ENCODE measurements around the gene ZNF382. TPM values are rescaled to one million over a fixed set of nuclear protein-coding genes. Genes with fewer than 3 reads are reported as not detected.
A peak's percentile ranks its signal among the peaks of the same experiment; 100 is the strongest.
"Not testable (repeated sequence)": the region's sequence is repeated elsewhere in the genome, so short reads cannot be mapped to it uniquely, and the experiment has no call there.

The ZNF382 gene
- total RNA-seq (2014; rRNA removed; shearing (Covaris generic)) = 13.3 and 16.5 TPM in 2 replicates

DNA sequence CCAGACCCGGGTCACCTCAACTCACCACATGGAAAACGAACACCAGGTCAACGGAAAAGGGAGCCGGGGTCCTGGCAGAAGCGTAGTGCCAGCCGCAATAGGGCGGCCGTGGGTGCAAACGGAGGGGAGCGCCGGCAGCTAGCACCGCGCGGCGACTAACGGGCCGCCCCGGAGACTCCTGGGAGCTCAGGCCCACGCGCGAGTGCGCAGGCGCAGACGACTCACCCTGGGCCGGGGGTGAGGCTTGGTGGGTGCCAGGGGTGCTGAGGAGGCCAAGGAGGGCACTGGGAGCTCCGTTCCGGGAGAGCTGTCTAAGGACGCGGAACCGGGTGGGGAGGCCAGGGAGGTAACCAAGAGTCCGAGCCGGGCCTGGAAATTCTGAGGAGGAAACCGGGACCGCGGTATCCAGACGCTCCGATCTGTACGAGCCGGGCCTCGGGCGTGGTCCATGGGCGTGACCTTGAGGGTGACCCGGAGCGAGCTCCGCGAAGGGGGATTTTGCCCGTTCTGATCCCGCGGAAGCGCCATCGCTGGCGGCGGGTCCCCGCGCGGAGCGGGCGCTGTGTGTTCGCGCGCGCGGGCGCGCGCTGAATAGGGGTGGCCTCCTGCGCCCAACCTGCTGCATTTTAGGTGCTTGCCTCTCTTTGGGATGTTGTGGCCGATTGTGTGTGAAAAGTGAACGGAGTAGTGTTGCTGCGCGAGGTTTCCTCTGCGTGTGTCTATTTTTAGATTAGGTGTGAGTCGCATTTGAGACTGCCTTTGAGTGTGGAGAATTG is at the start of gene ZNF382:
Gene ZNF382 (plus strand): TSS at position 213 of the 776 bp plus-strand sequence. CDS start 4,602 bp downstream, outside the sequence.
- H3K4me1 ChIP-seq = no peaks in the 10 kb centered on the region
- DNase-seq = peak; percentile 86 to 87
- peak within 1 kb of the TSS; percentile 56 for H3K27ac ChIP-seq

DNA sequence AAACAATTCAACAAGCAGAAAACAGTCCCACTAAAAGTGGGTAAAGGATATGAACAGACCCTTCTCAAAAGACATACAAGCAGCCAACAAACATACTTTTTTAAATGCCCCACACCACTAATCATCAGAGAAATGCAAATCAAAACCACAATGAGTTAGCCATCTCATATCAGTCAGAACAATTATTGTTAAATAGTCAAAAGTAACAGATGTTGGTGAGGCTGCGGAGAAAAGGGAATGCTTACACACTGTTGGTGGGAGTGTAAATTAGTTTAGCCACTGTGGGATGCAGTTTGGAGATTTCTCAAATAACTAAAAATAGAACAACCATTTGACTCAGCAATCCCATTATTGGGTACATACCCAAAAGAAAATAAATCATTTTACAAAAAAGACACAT is 40.7 kb upstream of the ZNF382 start:
- H3K9me3 ChIP-seq (replicated peaks) = peaks cover 42% of the 10 kb centered on the region

More for the DNA sequence above, at the start of gene ZNF382:
- Histone ChIP-seq H3K36me3 (peaks cover 8% of the 10 kb centered on the region), H3K9me3 (replicated peaks) (peaks cover 2% of the 10 kb centered on the region; the same call in 1 of the 2 replicates), H3K27me3 (no peaks in the 10 kb centered on the region), H3K4me3 (peak within 1 kb of the TSS; percentile 71)

DNA sequence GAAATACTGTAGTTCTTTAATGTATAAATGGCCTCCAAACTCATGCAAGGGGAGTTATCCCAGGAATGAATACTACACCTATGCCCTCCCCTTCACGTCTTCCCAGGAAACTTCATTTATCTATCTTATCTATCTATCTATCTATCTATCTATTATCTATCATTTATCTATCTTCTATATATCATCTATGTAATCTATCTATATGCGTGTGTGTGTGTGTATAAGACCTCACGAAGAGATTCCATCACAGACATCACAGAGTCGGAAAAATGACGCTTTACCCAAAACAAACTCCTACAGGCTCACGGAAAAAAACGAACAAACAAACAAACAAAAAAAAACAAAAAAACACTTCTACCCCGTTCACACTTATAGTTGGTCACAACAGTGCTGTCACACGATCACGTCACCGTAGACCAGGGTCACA is 32.5 kb upstream of the ZNF382 start:
- DNase-seq = no peak
- Histone ChIP-seq H3K27me3 (no peaks in the 10 kb centered on the region), H3K27ac (peak overlapping the region; percentile 80), H3K9me3 (replicated peaks) (peaks cover 14% of the 10 kb centered on the region), H3K4me1 (no peaks in the 10 kb centered on the region), H3K36me3 (peaks cover 55% of the 10 kb centered on the region), H3K4me3 (peak overlapping the region; percentile 87)

More for the DNA sequence above, 40.7 kb upstream of the ZNF382 start:
- Histone ChIP-seq H3K36me3 (peaks cover 55% of the 10 kb centered on the region), H3K4me3 (no peak overlapping the region), H3K27ac (no peak overlapping the region), H3K4me1 (no peaks in the 10 kb centered on the region), H3K27me3 (no peaks in the 10 kb centered on the region)
- no peak for DNase-seq

DNA sequence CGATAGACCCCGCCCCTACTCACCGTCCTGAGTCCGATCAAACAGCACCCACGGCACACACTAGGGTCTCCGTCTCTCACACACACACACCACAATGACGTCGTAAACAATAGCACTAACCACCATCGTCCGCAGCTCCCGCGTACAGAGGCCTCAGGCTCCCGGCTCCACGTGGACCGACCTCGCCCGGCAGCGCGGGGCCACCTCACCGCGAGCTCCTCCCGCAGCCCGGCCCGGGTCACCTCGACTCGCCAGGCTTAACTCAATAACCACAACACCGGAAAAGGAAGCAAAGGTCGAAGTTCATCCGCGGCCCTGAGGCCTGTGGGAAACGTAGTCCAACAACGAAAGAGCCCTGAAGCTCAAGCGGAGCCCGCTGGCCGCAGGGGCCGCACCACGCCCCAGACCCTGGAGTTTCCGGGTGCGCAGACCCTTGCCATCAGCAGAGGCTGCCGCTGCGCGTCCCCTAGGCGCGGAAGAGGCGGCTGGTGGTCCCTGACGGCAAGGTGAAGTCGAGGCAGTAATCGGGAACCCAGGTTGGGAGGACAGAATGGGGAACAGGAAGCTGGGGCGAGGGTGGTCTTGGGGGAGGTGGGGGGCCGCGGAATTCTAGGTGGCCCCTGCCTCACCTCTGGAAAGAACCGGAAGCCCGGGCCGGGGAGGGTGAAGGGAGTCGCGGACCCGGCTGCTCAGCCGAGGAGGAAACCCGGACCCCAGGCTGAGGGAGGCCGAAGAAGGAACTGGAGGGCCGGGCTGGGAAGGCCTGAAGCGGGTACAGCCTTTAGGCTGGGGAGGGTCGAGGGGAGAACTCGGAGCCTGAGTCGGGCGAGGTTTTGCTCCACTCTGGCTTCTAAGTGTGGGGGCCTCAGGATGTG is 31.9 kb upstream of the ZNF382 start, which contains the start of gene ZNF529:
Gene ZNF529 (minus strand): TSS at position 273 of the 875 bp plus-strand sequence. CDS start 946 bp downstream, outside the sequence.
- Histone ChIP-seq H3K27me3 (no peaks in the 10 kb centered on the region), H3K9me3 (replicated peaks) (peaks cover 12% of the 10 kb centered on the region; the same call in 1 of the 2 replicates), H3K4me1 (no peaks in the 10 kb centered on the region)

DNA sequence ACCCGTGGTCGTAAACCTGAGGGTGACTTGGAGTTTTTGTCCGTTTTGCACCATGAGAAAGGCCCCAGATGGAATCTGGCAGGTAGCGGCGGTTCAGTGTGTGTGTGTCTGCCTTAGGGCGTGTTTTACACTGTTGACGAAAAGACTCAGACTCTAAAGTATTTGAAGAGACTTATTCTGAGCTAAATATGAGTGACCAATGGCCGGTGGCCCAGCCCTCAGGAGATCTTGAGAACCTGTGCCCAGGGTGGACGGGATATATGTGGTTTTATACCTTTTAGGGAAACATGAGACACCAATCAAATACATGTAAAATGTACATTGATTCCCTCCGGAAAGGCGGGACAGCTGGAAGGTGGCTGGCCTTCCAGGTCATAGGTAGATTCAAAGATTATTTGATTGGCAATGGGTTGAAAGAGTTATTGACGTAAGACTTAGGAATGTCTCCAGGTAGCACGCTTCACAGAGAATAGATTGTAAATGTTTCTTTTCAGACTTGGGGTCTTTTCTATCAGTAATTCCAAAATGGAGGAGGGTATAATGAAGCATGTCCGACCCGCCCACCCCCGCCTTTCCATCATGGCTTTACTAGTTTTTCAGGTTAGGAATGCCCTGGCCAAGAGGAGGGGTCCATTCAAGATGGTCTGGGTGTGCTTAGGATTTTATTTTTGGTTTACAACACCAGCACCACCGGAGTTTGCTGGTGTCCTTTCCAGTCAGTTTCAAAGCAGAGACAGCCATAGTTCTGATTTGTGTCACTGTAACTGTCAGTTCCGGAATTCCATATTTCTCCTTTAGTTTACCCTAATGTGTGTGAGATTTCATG is 31.0 kb upstream of the ZNF382 start:
- peak; percentile 8 to 20 for DNase-seq
- H3K27ac ChIP-seq = peak overlapping the region; percentile 80
- H3K9me3 ChIP-seq (replicated peaks) = peaks cover 10% of the 10 kb centered on the region
- H3K4me1 ChIP-seq = no peaks in the 10 kb centered on the region
- H3K4me3 ChIP-seq = peak overlapping the region; percentile 87
- H3K36me3 ChIP-seq = peaks cover 53% of the 10 kb centered on the region
- H3K27me3 ChIP-seq = no peaks in the 10 kb centered on the region

More for the DNA sequence above, 31.9 kb upstream of the ZNF382 start, which contains the start of gene ZNF529:
- Histone ChIP-seq H3K4me3 (peak within 1 kb of the TSS; percentile 87), H3K27ac (peak within 1 kb of the TSS; percentile 80), H3K36me3 (peaks cover 51% of the 10 kb centered on the region)
- peak; percentile 94 to 96 for DNase-seq

DNA sequence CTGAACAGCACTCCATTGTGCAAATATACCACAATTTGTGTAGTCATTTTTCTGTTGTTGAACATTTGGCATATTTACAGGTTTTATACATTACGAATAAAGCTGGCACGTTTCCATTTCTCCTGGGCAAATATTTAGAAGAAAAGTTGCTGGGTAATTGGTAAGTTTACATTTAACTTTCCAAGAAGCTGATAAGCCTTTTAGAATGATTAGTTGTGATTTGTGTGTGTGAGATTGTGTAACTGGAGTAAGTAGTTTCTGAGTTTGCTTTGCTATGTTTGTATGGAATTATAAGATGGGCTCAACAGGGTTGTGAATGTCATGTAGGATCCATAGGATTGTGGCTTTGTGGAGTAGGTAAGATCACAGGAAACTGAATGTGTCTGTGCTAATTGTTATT is 30.4 kb upstream of the ZNF382 start:
- Histone ChIP-seq H3K4me3 (peak overlapping the region; percentile 87), H3K27me3 (no peaks in the 10 kb centered on the region), H3K36me3 (peaks cover 55% of the 10 kb centered on the region), H3K9me3 (replicated peaks) (peaks cover 16% of the 10 kb centered on the region), H3K4me1 (no peaks in the 10 kb centered on the region), H3K27ac (peak overlapping the region; percentile 80; the same call in 1 of the 2 replicates)
- DNase-seq = no peak

DNA sequence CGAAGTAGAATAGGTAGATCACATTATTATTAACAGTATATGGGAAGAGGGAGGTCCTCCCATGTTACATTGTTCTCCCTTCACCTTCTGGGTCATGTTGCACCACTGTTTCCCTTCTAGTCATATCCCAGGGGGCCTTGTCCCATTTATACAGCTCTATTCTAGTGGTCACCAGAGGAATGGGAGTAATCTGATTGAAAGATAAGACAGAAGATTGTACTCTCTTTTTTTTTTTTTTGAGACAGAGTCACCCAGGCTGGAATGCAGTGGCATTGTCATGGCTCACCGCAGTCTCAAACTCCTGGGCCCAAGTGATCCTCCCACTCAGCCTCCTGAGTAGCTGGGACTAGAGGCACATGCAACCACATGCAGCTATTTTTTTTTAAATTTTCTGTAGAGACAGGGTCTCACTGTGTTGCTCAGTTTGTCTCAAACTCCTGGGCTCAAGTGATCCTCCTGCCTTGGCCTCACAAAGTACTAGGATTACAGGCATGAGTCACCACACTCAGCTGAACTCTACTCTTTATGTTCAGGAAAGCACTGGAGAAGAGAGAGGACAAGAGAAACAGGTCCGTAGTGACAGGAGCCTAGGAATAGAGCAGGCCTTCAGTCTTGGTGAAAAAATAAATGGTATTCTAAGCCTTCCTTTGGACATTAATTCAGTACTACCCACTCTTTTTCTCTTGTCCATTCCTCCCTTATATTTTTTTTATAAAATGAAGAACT is 27.7 kb upstream of the ZNF382 start:
- Histone ChIP-seq H3K9me3 (replicated peaks) (peaks cover 12% of the 10 kb centered on the region), H3K36me3 (peaks cover 65% of the 10 kb centered on the region)
- DNase-seq = no peak

DNA sequence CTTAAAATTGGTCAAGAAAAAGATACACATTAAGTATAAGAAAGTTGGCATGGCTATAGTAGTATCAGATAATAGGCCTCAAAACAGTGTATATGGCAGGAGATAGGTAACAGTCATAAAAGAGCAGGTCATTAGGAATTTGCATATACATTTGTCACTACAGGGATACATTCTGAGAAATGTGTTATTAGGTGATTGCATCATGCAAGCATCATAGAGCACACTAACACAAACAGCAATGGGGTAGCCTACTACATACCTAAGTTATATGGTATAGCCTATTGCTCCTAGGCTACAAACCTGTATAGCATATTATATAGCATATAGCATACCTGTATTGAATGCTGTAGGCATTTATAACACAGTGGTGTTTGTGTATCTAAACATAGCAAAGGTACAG is 25.9 kb upstream of the ZNF382 start:
- H3K4me1 ChIP-seq = no peaks in the 10 kb centered on the region
- no peaks in the 10 kb centered on the region for H3K27me3 ChIP-seq
- H3K27ac ChIP-seq = no peak overlapping the region
- H3K4me3 ChIP-seq = no peak overlapping the region
- peaks cover 69% of the 10 kb centered on the region for H3K36me3 ChIP-seq
- no peak for DNase-seq
- peaks cover 12% of the 10 kb centered on the region for H3K9me3 ChIP-seq (replicated peaks)

More for the DNA sequence above, 27.7 kb upstream of the ZNF382 start:
- Histone ChIP-seq H3K4me1 (no peaks in the 10 kb centered on the region), H3K27ac (no peak overlapping the region), H3K4me3 (no peak overlapping the region), H3K27me3 (no peaks in the 10 kb centered on the region)

DNA sequence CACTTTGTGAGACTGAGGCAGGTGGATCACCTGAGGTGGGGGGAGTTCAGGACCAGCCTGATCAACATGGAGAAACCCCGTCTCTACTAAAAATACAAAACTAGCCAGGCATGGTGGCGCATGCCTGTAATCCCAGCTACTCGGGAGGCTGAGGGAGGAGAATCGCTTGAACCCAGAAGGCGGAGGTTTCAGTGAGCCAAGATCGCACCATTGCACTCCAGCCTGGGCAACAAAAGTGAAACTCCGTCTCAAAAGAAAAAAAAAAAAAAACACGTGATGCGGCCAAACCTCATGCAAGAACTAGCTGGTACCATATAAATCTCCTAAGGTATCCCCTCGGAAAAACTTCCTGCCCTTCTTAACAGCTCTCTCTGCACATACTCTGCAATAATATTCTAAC is 2.4 kb upstream of the ZNF382 start:
- not testable (repeated sequence) for DNase-seq; H3K27me3 ChIP-seq; H3K9me3 ChIP-seq (replicated peaks); H3K36me3 ChIP-seq; H3K4me1 ChIP-seq; H3K27ac ChIP-seq; H3K4me3 ChIP-seq

DNA sequence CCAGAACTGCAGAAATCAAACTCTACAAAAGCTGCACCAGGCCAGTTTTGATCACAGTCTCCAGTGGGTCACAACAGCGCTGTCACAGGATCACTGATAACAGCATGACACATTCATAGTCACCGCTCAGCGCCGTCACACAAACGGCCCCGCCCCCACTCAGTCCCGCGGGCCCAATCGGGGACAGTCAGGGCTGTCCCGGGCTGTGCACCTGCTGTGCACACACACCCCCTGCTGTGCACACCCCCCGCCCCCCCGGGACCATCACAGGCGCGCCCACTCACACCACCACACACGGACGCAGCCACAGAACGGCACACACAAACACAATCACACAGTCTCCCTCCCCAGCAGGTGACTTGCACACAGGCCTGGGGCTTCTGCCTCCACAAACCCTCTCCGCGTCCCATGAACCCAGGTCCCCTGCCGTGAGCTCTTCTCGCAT is 435 bp upstream of the ZNF382 start:
- DNase-seq = peak; percentile 53 to 65
- Histone ChIP-seq H3K4me1 (no peaks in the 10 kb centered on the region), H3K36me3 (peaks cover 3% of the 10 kb centered on the region), H3K27ac (peak overlapping the region; percentile 56), H3K4me3 (peak overlapping the region; percentile 71), H3K27me3 (no peaks in the 10 kb centered on the region), H3K9me3 (replicated peaks) (peaks cover 2% of the 10 kb centered on the region; the same call in 1 of the 2 replicates)

DNA sequence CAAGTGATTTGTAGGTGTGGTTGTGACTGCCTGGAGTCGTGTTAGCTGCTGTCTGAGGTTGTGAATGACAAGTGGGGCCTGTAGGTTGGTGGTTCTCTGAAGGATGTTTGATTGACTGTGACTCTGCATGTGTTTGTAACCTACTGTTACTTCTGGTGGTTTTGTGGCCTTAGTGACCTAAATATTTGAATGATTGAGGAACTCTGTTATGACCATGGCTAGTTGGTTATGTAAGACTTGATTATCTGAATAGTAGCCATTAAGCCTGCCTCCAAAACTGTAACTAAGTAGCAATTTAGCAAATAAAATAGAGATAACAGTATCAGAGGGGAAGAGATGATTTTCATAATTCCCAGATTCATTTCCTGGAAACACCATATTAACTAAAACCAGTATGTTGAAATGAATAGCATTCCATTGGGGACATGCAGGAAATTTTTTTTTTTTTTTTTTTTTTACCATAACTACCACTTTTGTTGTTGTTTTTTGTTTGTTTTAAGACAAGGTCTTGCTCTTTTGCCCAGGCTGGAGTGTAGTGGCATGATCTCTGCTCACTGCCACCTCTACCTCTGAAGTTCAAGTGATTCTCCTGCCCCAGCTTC is 865 bp downstream of the ZNF382 start:
- Histone ChIP-seq H3K27me3 (no peaks in the 10 kb centered on the region), H3K9me3 (replicated peaks) (peaks cover 2% of the 10 kb centered on the region; the same call in 1 of the 2 replicates), H3K4me3 (peak overlapping the region; percentile 71), H3K4me1 (no peaks in the 10 kb centered on the region), H3K27ac (peak overlapping the region; percentile 56; the same call in 1 of the 2 replicates), H3K36me3 (peaks cover 13% of the 10 kb centered on the region)
- DNase-seq = no peak

DNA sequence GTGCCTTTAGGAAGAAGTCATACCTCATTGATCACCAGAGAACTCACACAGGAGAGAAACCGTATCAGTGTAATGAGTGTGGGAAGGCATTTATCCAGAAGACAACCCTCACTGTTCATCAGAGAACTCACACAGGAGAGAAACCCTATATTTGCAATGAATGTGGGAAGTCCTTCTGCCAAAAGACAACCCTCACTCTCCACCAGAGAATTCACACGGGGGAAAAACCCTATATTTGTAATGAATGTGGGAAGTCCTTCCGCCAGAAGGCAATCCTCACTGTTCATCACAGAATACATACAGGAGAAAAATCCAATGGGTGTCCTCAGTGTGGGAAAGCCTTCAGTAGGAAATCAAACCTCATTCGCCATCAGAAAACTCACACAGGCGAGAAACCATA is 21.9 kb downstream of the ZNF382 start:
- H3K9me3 ChIP-seq (replicated peaks) = peaks cover 47% of the 10 kb centered on the region
- H3K4me1 ChIP-seq = no peaks in the 10 kb centered on the region
- H3K27me3 ChIP-seq = no peaks in the 10 kb centered on the region
- no peak overlapping the region for H3K4me3 ChIP-seq
- no peak overlapping the region for H3K27ac ChIP-seq
- DNase-seq = no peak
- H3K36me3 ChIP-seq = peaks cover 45% of the 10 kb centered on the region

DNA sequence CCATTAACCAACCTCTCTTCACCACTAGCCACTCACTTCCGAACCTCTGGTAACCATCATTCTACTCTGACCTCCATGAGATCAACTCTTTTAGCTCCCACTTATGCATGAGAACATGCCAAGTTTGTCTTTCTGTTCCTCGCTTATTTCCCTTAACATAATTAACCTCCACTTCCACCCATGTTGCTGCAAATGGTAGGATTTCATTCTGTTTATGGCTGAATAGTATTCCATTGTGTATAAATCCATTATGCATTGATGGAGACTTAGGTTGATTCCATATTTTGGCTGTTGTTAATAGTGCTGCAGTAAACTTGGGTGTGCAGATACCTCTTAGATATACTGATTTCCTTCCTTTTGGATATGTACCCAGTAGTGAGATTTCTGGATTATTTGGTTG is 30.2 kb downstream of the ZNF382 start:
- H3K36me3 ChIP-seq = peaks cover 19% of the 10 kb centered on the region
- H3K4me1 ChIP-seq = no peaks in the 10 kb centered on the region
- no peak for DNase-seq
- no peak overlapping the region for H3K4me3 ChIP-seq
- no peak overlapping the region for H3K27ac ChIP-seq
- peaks cover 47% of the 10 kb centered on the region for H3K9me3 ChIP-seq (replicated peaks)
- H3K27me3 ChIP-seq = no peaks in the 10 kb centered on the region
